ENCODE measurements around the gene IL22RA1.

Gene IL22RA1

DNA sequence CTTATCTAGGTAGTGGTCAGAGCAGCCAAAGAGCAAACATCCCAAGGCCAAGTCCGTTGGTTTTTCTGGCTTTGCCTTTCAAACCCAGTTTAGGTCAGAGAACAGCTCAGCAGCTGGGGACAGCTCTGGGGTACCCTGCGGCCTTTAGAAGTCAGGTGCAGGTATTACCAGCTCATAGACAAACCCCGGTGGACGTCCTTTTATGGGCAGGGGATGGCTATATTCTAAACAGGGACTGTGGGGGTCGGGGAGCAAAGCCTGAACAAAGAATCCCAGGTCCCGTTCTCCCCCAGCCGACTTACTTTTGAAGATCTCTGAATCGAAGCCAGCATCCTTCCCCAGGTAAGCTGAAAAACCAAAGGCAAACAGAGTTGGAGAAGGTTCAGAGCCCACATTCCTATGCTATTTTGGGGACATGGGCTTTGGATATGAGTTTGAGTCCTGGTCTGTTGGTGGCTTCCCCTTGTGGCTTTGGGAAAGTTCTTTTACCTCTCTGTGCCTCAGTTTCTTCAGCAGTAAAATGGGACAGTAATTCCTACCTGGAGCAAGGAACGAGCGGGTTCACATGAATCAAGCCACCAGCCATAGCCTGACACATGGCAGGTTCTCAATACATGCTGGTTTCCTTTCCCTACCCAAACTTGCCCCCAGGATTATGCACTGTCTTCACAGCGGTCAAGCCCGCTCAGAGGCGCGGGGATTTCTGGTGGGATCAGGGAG is 47.6 kb downstream of the IL22RA1 start:
- H3K4me1 ChIP-seq: no peaks in the 10 kb centered on the region
- no peaks in the 10 kb centered on the region for H3K9me3 ChIP-seq
- H3K27me3 ChIP-seq: no peaks in the 10 kb centered on the region
- TF ChIP-seq, protein P1, sequence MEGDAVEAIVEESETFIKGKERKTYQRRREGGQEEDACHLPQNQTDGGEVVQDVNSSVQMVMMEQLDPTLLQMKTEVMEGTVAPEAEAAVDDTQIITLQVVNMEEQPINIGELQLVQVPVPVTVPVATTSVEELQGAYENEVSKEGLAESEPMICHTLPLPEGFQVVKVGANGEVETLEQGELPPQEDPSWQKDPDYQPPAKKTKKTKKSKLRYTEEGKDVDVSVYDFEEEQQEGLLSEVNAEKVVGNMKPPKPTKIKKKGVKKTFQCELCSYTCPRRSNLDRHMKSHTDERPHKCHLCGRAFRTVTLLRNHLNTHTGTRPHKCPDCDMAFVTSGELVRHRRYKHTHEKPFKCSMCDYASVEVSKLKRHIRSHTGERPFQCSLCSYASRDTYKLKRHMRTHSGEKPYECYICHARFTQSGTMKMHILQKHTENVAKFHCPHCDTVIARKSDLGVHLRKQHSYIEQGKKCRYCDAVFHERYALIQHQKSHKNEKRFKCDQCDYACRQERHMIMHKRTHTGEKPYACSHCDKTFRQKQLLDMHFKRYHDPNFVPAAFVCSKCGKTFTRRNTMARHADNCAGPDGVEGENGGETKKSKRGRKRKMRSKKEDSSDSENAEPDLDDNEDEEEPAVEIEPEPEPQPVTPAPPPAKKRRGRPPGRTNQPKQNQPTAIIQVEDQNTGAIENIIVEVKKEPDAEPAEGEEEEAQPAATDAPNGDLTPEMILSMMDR (IDR thresholded peaks at IDR 0.05): no peak
- intact Hi-C loops (cut with DNase I; ENCODE audit: low total_unique reads): no loop called here
- DNase-seq: no peak
- no peak overlapping the region for H3K27ac ChIP-seq
- no peaks in the 10 kb centered on the region for H3K36me3 ChIP-seq
- no peak overlapping the region for H3K4me3 ChIP-seq

DNA sequence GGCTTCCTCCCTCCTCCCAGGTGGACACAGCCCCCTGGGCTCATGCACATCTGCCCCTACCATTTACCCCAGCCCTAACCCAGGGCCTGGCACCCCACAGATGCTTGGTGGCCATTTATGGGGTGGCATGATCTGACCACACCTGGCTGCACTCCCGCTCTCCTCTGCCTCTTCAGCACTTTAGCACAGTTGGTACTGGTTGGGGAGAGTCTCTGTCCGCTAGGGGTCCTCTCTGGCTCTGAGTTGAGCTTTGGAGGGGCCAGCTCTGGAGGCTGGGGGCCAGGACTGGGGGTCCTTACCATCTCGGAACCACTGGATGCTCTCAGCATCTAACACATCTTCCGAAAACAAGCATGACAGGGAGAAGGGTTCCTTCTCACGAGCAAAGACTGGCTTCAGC is 48.4 kb downstream of the IL22RA1 start:
- H3K4me1 ChIP-seq: no peaks in the 10 kb centered on the region
- no peaks in the 10 kb centered on the region for H3K27me3 ChIP-seq
- no peak overlapping the region for H3K4me3 ChIP-seq
- no peak for DNase-seq
- H3K27ac ChIP-seq: no peak overlapping the region
- TF ChIP-seq, protein P1 (IDR thresholded peaks at IDR 0.05): no peak
- intact Hi-C loops (cut with DNase I; ENCODE audit: low total_unique reads): no loop called here
- no peaks in the 10 kb centered on the region for H3K36me3 ChIP-seq
- no peaks in the 10 kb centered on the region for H3K9me3 ChIP-seq

DNA sequence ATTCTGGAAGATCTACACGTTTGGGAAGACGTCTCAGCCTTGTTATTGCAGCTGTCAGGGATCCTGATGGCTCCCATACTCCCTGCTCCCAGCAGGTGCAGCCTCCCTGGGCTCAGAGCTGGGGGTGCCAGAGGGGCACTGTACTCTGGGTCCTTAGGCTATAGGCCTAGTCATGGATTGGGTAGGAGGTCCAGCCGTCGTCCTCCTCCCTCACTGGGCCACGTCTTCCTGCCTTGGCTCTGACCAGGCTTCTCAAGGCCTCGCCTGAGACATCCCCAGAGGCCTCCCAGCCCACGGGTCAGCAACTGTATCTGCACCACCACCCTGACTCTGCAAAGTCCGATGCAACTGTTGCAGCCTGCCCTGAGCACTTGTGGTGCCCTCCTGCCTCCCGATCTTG is 49.2 kb downstream of the IL22RA1 start:
- Histone ChIP-seq H3K27me3 (no peaks in the 10 kb centered on the region), H3K9me3 (no peaks in the 10 kb centered on the region), H3K27ac (no peak overlapping the region), H3K4me3 (no peak overlapping the region), H3K36me3 (no peaks in the 10 kb centered on the region), H3K4me1 (no peaks in the 10 kb centered on the region)
- TF ChIP-seq, protein P1 (IDR thresholded peaks at IDR 0.05): no peak
- DNase-seq: no peak
- intact Hi-C loops (cut with DNase I; ENCODE audit: low total_unique reads): no loop called here

DNA sequence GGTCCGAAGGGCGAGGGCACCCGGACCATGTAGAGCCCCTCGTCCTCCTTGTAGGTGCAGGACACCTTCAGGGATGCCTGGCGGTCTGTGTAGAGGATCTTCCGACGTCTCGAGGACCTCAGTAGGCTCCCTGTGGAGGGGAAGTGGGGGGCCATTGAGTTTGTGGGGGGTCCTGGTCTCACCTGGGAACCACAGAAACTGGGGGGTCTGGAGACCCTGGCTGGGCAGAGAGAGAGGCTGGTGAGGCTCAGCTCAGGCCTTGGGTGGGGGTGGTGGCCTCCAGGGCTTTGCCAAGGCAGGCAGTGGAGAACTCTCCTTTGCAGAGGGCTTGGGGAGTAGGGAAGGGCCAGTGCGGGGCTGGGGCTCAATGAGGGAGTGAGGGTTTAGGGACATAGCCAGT is 50.0 kb downstream of the IL22RA1 start:
- H3K27me3 ChIP-seq: no peaks in the 10 kb centered on the region
- H3K27ac ChIP-seq: no peak overlapping the region
- H3K4me1 ChIP-seq: no peaks in the 10 kb centered on the region
- no peak for DNase-seq
- H3K9me3 ChIP-seq: no peaks in the 10 kb centered on the region
- intact Hi-C loops (cut with DNase I; ENCODE audit: low total_unique reads): no loop called here
- no peaks in the 10 kb centered on the region for H3K36me3 ChIP-seq
- TF ChIP-seq, protein P1 (IDR thresholded peaks at IDR 0.05): no peak
- H3K4me3 ChIP-seq: no peak overlapping the region

DNA sequence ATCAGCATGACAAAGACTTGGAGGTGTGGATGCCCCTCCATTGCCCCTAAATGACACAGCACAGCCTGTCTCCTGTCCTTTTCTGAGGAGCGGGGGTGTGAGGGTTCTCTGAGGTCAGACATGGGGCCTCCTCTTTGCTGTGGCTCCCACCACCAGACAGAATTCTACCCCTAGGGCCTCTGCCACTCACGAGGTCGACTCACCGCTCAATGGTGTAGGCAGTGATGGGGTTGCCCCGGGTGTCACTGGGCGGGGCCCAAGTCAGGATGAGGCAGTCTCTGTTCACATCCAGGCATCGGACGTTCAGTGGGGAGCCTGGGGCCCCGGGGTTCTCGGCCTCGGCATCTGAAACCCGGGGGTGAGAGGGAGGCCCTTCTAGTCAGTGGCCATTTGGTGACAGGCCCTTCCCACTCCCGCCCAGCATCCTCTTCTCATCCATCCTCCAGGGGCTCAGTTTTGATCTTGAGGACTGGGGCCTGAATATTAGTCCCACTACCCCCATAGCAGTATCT is 50.9 kb downstream of the IL22RA1 start:
- H3K4me3 ChIP-seq: no peak overlapping the region
- DNase-seq: no peak
- H3K9me3 ChIP-seq: no peaks in the 10 kb centered on the region
- TF ChIP-seq, protein P1 (IDR thresholded peaks at IDR 0.05): no peak
- no peaks in the 10 kb centered on the region for H3K27me3 ChIP-seq
- intact Hi-C loops (cut with DNase I; ENCODE audit: low total_unique reads): no loop called here
- H3K4me1 ChIP-seq: no peaks in the 10 kb centered on the region
- no peaks in the 10 kb centered on the region for H3K36me3 ChIP-seq
- no peak overlapping the region for H3K27ac ChIP-seq

All from tibial artery (tissue), 4 donors.